Measurements from ENCODE around the gene RNF152.

GRCh38 chr18:61842146-61842545, 50.7 kb downstream of the RNF152 start:
- TF ChIP-seq, protein P1, sequence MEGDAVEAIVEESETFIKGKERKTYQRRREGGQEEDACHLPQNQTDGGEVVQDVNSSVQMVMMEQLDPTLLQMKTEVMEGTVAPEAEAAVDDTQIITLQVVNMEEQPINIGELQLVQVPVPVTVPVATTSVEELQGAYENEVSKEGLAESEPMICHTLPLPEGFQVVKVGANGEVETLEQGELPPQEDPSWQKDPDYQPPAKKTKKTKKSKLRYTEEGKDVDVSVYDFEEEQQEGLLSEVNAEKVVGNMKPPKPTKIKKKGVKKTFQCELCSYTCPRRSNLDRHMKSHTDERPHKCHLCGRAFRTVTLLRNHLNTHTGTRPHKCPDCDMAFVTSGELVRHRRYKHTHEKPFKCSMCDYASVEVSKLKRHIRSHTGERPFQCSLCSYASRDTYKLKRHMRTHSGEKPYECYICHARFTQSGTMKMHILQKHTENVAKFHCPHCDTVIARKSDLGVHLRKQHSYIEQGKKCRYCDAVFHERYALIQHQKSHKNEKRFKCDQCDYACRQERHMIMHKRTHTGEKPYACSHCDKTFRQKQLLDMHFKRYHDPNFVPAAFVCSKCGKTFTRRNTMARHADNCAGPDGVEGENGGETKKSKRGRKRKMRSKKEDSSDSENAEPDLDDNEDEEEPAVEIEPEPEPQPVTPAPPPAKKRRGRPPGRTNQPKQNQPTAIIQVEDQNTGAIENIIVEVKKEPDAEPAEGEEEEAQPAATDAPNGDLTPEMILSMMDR (IDR thresholded peaks at IDR 0.05), result no peak
- no peak for TF ChIP-seq POLR2A (IDR thresholded peaks at IDR 0.05)

Measured in adrenal gland (tissue), 5 donors.